ENCODE measurements around the gene CACHD1. TPM values are rescaled to one million over a fixed set of nuclear protein-coding genes. Genes with fewer than 3 reads are reported as not detected.

Gene CACHD1
- polyA plus RNA-seq, 1 of the 3 experiments (the other 2 are of a cell fraction), result 2.2 TPM

- DNase-seq, result no peak
- CTCF ChIA-PET, result interaction anchor here (1.2 kb wide), 1 partner anchor 327 kb away, joined by 3 read pairs; no protein-coding TSS in a partner anchor
- no peaks in the 10 kb centered on the region for H4K20me1 ChIP-seq (ENCODE audit: insufficient read depth)
- no peak for TF ChIP-seq YY1 (IDR thresholded peaks at IDR 0.05; ENCODE audit: low read depth)
- TF ChIP-seq JUND (IDR thresholded peaks at IDR 0.05), result no peak
- H2AFZ ChIP-seq (ENCODE audit: low read depth), result no peak overlapping the region
- no peaks in the 10 kb centered on the region for H3F3A ChIP-seq (replicated peaks; ENCODE audit: insufficient read depth)
- H3K9me3 ChIP-seq, result no peaks in the 10 kb centered on the region
- peaks cover 0 to 28% of the 10 kb centered on the region in 2 experiments; a peak in 3 of 4 replicates for H3K4me1 ChIP-seq (ENCODE audit: control insufficient read depth in 1 of 2, insufficient read depth in 2 of 2, low read depth in 1 of 2, low read length in 1 of 2)
- no peaks in the 10 kb centered on the region for H3K9me2 ChIP-seq
- no peaks in the 10 kb centered on the region for H3K79me2 ChIP-seq (ENCODE audit: insufficient read depth)
- H3K4me2 ChIP-seq, result no peak overlapping the region
- peaks cover 0 to 4% of the 10 kb centered on the region in 2 experiments for H3K36me3 ChIP-seq (replicated peaks in 1 of 2; ENCODE audit: control insufficient read depth in 1 of 2, insufficient read depth in 2 of 2, low read length in 1 of 2)
- H3K9ac ChIP-seq, result no peak overlapping the region
- WGBS (ENCODE audit: low lambda C conversion rate), result 71% methylated on average over 5 of the region's 5 CpGs
- H3K27ac ChIP-seq (ENCODE audit: low read depth in 2 of 2, low read length in 1 of 2), result peak overlapping the region in 1 of 2 experiments; percentile 77; a peak in 2 of 4 replicates
- H3K4me3 ChIP-seq (ENCODE audit: low read depth in 2 of 2, low read length in 1 of 2), result no peak overlapping the region
- no peaks in the 10 kb centered on the region for H3K27me3 ChIP-seq (ENCODE audit: insufficient read depth)
- POLR2A ChIA-PET, result no interaction called here
These were observed 126.1 kb downstream of the CACHD1 start for GRCh38 chr1:64595871-64596515.

GRCh38 chr1:64597113-64597512, 127.2 kb downstream of the CACHD1 start:
- no peaks in the 10 kb centered on the region for H3K9me3 ChIP-seq
- peaks cover 0 to 4% of the 10 kb centered on the region in 2 experiments for H3K36me3 ChIP-seq (replicated peaks in 1 of 2; ENCODE audit: control insufficient read depth in 1 of 2, insufficient read depth in 2 of 2, low read length in 1 of 2)
- H3K4me2 ChIP-seq, result no peak overlapping the region
- ChIA-PET POLR2A (no interaction called here), CTCF (no interaction called here)
- H3K4me1 ChIP-seq (ENCODE audit: control insufficient read depth in 1 of 2, insufficient read depth in 2 of 2, low read depth in 1 of 2, low read length in 1 of 2), result peaks cover 0 to 35% of the 10 kb centered on the region in 2 experiments; a peak in 3 of 4 replicates
- H3K9me2 ChIP-seq, result no peaks in the 10 kb centered on the region
- no peaks in the 10 kb centered on the region for H4K20me1 ChIP-seq (ENCODE audit: insufficient read depth)
- no peaks in the 10 kb centered on the region for H3K79me2 ChIP-seq (ENCODE audit: insufficient read depth)
- H3K27ac ChIP-seq (ENCODE audit: low read depth in 2 of 2, low read length in 1 of 2), result peak overlapping the region in 1 of 2 experiments; percentile 77; a peak in 2 of 4 replicates
- 97% methylated on average over 4 of the region's 4 CpGs for WGBS (ENCODE audit: low lambda C conversion rate)
- no peak overlapping the region for H3K4me3 ChIP-seq (ENCODE audit: low read depth in 2 of 2, low read length in 1 of 2)
- no peak for DNase-seq
- H2AFZ ChIP-seq (ENCODE audit: low read depth), result no peak overlapping the region
- H3K27me3 ChIP-seq (ENCODE audit: insufficient read depth), result no peaks in the 10 kb centered on the region
- no peaks in the 10 kb centered on the region for H3F3A ChIP-seq (replicated peaks; ENCODE audit: insufficient read depth)
- no peak overlapping the region for H3K9ac ChIP-seq
- TF ChIP-seq MXI1 (IDR thresholded peaks at IDR 0.05; ENCODE audit: low read depth, low read length) (no peak), USF2 (IDR thresholded peaks at IDR 0.05; ENCODE audit: borderline replicate concordance, low read depth, low read length) (no peak), CTCF (IDR thresholded peaks at IDR 0.05) (no peak), RFX5 (IDR thresholded peaks at IDR 0.05; ENCODE audit: low read length) (no peak), TAF1 (IDR thresholded peaks at IDR 0.05; ENCODE audit: borderline replicate concordance, low read depth, low read length) (no peak), EZH2phosphoT487 (IDR thresholded peaks at IDR 0.05; ENCODE audit: borderline replicate concordance, low read depth) (no peak), SMC3 (IDR thresholded peaks at IDR 0.05; ENCODE audit: low read depth, low read length) (no peak), NFIC (IDR thresholded peaks at IDR 0.05; ENCODE audit: borderline replicate concordance) (no peak), CHD2 (IDR thresholded peaks at IDR 0.05; ENCODE audit: low read length, partially characterized antibody) (no peak), YY1 (IDR thresholded peaks at IDR 0.05; ENCODE audit: low read depth) (no peak), SIN3A (IDR thresholded peaks at IDR 0.05; ENCODE audit: borderline replicate concordance, low read depth, low read length) (no peak), IRF3 (IDR thresholded peaks at IDR 0.05; ENCODE audit: low read depth, low read length) (no peak), USF1 (IDR thresholded peaks at IDR 0.05; ENCODE audit: borderline replicate concordance, low read depth) (no peak), POLR2AphosphoS5 (IDR thresholded peaks at IDR 0.05; ENCODE audit: low read depth, low read length) (no peak)
